H9 (cell line): Measurements from ENCODE around the gene SHC1. TPM values are rescaled to one million over a fixed set of nuclear protein-coding genes. Genes with fewer than 3 reads are reported as not detected.

ENCODE experiments used
- DNase-seq: peaks from one replicate; pipeline ENCODE4 v3.0.0-alpha.2; 2017
- H2AFZ ChIP-seq: one replicate; pipeline ENCODE4 v1.6.1; 2013; ENCODE audit warnings: mild to moderate bottlenecking, low read length, control low read depth, moderate library complexity
- H2AK5ac ChIP-seq: 2 replicates; pipeline ENCODE4 v1.6.1; 2013; ENCODE audit warnings: low read length, control low read depth, mixed read lengths; ENCODE audit not compliant: insufficient read length
- H2BK120ac ChIP-seq: one replicate; pipeline ENCODE4 v1.6.1; 2013; ENCODE audit warnings: low read depth, mild to moderate bottlenecking, low read length, control low read depth, inconsistent platforms; ENCODE audit not compliant: poor library complexity, severe bottlenecking
- H2BK12ac ChIP-seq: 2 replicates; pipeline ENCODE4 v1.6.1; 2013; ENCODE audit warnings: low read length, control low read depth, mixed read lengths, low read depth; ENCODE audit not compliant: insufficient read length
- H2BK15ac ChIP-seq: 2 replicates; pipeline ENCODE4 v1.6.1; 2013; ENCODE audit warnings: low read depth, low read length, control low read depth
- H2BK20ac ChIP-seq: one replicate; pipeline ENCODE4 v1.6.1; 2013; ENCODE audit warnings: low read depth, mild to moderate bottlenecking, low read length, control low read depth, inconsistent platforms; ENCODE audit not compliant: poor library complexity, severe bottlenecking
- H2BK5ac ChIP-seq: 2 replicates; pipeline ENCODE4 v1.6.1; 2013; ENCODE audit warnings: low read length, control low read depth, mixed read lengths; ENCODE audit not compliant: insufficient read length
- H3K14ac ChIP-seq: 2 replicates; pipeline ENCODE4 v1.6.1; 2013; ENCODE audit warnings: low read length, control low read depth; ENCODE audit not compliant: insufficient read depth
- H3K18ac ChIP-seq: 2 replicates; pipeline ENCODE4 v1.6.1; 2013; ENCODE audit warnings: low read depth, mild to moderate bottlenecking, mixed read lengths, low read length, control low read depth; ENCODE audit not compliant: insufficient read length
- H3K23ac ChIP-seq: 2 replicates; pipeline ENCODE4 v1.6.1; 2013; ENCODE audit warnings: low read length, control low read depth, mixed read lengths, low read depth; ENCODE audit not compliant: insufficient read length
- H3K23me2 ChIP-seq: 2 replicates; pipeline ENCODE4 v1.6.1; 2013; ENCODE audit warnings: low read depth, mild to moderate bottlenecking, mixed read lengths, low read length, control low read depth; ENCODE audit not compliant: insufficient read length, poor library complexity, severe bottlenecking
- H3K27ac ChIP-seq: 2 replicates; pipeline ENCODE4 v1.5.1; 2013; ENCODE audit warnings: low read length, control low read depth, mixed read lengths, low read depth; ENCODE audit not compliant: insufficient read length
- H3K27me3 ChIP-seq: 2 replicates; pipeline ENCODE4 v1.6.1; 2013; ENCODE audit warnings: low read length, control low read depth, inconsistent platforms; ENCODE audit not compliant: insufficient read depth
- H3K4ac ChIP-seq: 2 replicates; pipeline ENCODE4 v1.6.1; 2013; ENCODE audit warnings: low read depth, mild to moderate bottlenecking, control low read depth, inconsistent platforms, low read length, moderate library complexity
- H3K4me1 ChIP-seq: 2 replicates; pipeline ENCODE4 v1.6.1; 2013; ENCODE audit warnings: low read length, control low read depth, inconsistent platforms; ENCODE audit not compliant: insufficient read depth
- H3K4me2 ChIP-seq: 2 replicates; pipeline ENCODE4 v1.6.1; 2013; ENCODE audit warnings: low read length, control low read depth, mixed read lengths; ENCODE audit not compliant: insufficient read length, insufficient read depth
- H3K56ac ChIP-seq: 2 replicates; pipeline ENCODE4 v1.6.1; 2013; ENCODE audit warnings: low read depth, mild to moderate bottlenecking, mixed read lengths, low read length, control low read depth; ENCODE audit not compliant: insufficient read length
- H3K79me1 ChIP-seq: 2 replicates; pipeline ENCODE4 v1.6.1; 2013; ENCODE audit warnings: low read depth, mild to moderate bottlenecking, moderate library complexity, low read length, control low read depth, inconsistent platforms; ENCODE audit not compliant: insufficient read depth, poor library complexity, severe bottlenecking
- H3K79me2 ChIP-seq: 2 replicates; pipeline ENCODE4 v1.6.1; 2013; ENCODE audit warnings: low read length, control low read depth, inconsistent platforms; ENCODE audit not compliant: insufficient read depth
- H3K9ac ChIP-seq: 2 replicates; pipeline ENCODE4 v1.6.1; 2013; ENCODE audit warnings: low read length, control low read depth, mixed read lengths; ENCODE audit not compliant: insufficient read length; ENCODE audit errors: extremely low read depth
- H3K9me3 ChIP-seq: one replicate; pipeline ENCODE4 v1.6.1; 2013; ENCODE audit warnings: low read depth, low read length, inconsistent platforms; ENCODE audit not compliant: control insufficient read depth
- H3T11ph ChIP-seq: one replicate; pipeline ENCODE4 v1.6.1; 2013; ENCODE audit warnings: mild to moderate bottlenecking, low read length, control low read depth, inconsistent platforms
- H4K20me1 ChIP-seq: one replicate; pipeline ENCODE4 v1.6.1; 2013; ENCODE audit not compliant: control insufficient read depth, insufficient read length, insufficient read depth
- H4K5ac ChIP-seq: 2 replicates; pipeline ENCODE4 v1.6.1; 2013; ENCODE audit warnings: low read depth, mild to moderate bottlenecking, mixed read lengths, low read length, control low read depth; ENCODE audit not compliant: insufficient read length
- H4K8ac ChIP-seq: replicated peaks from 2 replicates; pipeline ENCODE4 v1.6.1; 2013; ENCODE audit warnings: low read length, control low read depth, mixed read lengths, low read depth; ENCODE audit not compliant: insufficient read length
- H4K91ac ChIP-seq: 2 replicates; pipeline ENCODE4 v1.6.1; 2013; ENCODE audit warnings: low read depth, mild to moderate bottlenecking, moderate library complexity, mixed read lengths, low read length, control low read depth; ENCODE audit not compliant: insufficient read length
- H3K27ac Mint-ChIP-seq, 3 experiments: 2 replicates in 2 of 3; 3 replicates in 1 of 3; pipeline ENCODE4 v1.8.0; 2020 to 2021; ENCODE audit warnings: mixed read lengths in 3 of 3, mild to moderate bottlenecking in 1 of 3, moderate library complexity in 1 of 3
- H3K27me3 Mint-ChIP-seq: 2 replicates; pipeline ENCODE4 v1.8.0; 2021; ENCODE audit warnings: low read depth, mild to moderate bottlenecking, moderate library complexity, mixed read lengths
- H3K36me3 Mint-ChIP-seq, 3 experiments: 2 replicates in 2 of 3; 3 replicates in 1 of 3; pipeline ENCODE4 v1.8.0; 2020 to 2021; ENCODE audit warnings: low read depth in 3 of 3, mixed read lengths in 3 of 3; ENCODE audit not compliant: insufficient read depth in 1 of 3
- H3K4me1 Mint-ChIP-seq, 2 experiments: 2 replicates each; pipeline ENCODE4 v1.8.0; 2020; ENCODE audit warnings: mixed read lengths in 2 of 2
- H3K4me3 Mint-ChIP-seq, 2 experiments: 2 replicates in 1 of 2; 3 replicates in 1 of 2; pipeline ENCODE4 v1.8.0; 2020 to 2021; ENCODE audit warnings: mild to moderate bottlenecking in 2 of 2, mixed read lengths in 2 of 2, moderate library complexity in 1 of 2
- H3K9me3 Mint-ChIP-seq, 2 experiments: 2 replicates in 1 of 2; 3 replicates in 1 of 2; pipeline ENCODE4 v1.8.0; 2020; ENCODE audit warnings: mild to moderate bottlenecking in 2 of 2, mixed read lengths in 2 of 2, moderate library complexity in 1 of 2
- CTCF ChIP-seq: fragments of 200-600 bp; sonication (generic); conservative IDR thresholded peaks from 3 replicates; pipeline ENCODE4 v1.8.0; 2021; ENCODE audit warnings: antibody characterized with exemption, mild to moderate bottlenecking
- WGBS: extraction: QIAGEN DNeasy Blood & Tissue Kit; methylation state at CpG from one replicate; pipeline ENCODE4 v1.1.7; 2013; ENCODE audit warnings: missing lambda C conversion rate, low lambda C conversion rate, mixed read lengths; ENCODE audit not compliant: insufficient read length; ENCODE audit errors: extremely low coverage; 5-methylcytosine and 5-hydroxymethylcytosine counted together
- total RNA-seq: library from RNA; stranded (reverse); gene quantifications from 2 replicates; pipeline ENCODE4 v1.2.1, GENCODE V29; 2021

The SHC1 gene
- total RNA-seq, 1 experiment from 2014 or later: 168 TPM

DNA sequence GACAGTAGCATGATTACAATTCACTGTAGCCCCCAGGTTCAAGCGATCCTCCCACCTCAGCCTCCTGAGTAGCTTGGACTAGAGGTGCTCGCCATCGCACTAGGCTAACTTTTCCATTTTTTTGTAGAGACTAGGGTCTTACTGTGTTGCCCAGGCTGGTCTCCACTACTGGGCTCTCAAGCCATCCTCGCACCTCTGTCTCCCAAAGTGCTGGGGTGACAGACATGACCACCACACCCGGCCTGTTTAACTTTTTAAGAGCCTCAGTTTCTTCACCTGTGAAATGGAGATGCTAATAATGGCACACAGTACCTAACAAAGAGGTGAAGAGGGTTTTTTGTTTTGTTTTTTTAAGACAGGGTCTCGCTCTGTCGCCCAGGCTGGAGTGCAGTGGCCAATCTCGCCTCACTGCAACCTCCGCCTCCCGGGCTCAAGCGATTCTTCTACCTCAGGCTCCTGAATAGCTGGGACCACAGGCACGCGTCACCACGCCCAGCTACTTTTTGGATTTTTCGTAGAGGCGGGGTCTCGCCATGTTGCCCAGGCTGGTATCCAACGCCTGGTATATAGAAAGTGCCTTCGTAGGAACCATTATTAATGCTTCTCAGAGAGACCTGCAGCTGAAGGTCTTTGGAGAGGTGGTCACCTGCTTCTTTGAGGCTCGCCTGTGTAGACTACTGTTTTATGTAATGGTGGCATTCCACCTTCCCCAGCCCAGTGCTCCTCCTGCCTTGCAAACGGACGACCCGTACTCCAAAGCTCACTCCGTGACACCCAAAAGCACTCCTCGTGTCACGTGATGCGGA, 34.6 kb downstream of the SHC1 start:
- H2AK5ac ChIP-seq: no peak overlapping the region
- H2AFZ ChIP-seq: no peak overlapping the region
- H3K14ac ChIP-seq: peak overlapping the region; percentile 99
- H2BK5ac ChIP-seq: no peak overlapping the region
- H3K18ac ChIP-seq: peak overlapping the region; percentile 100
- no peak overlapping the region for H2BK15ac ChIP-seq
- Mint-ChIP-seq H3K9me3 (no peaks in the 10 kb centered on the region; a peak in 2 of 5 replicates), H3K27ac (peak overlapping the region; percentile 99 to 100 (median 99)), H3K36me3 (no peaks in the 10 kb centered on the region; a peak in 2 of 7 replicates), H3K4me3 (peak overlapping the region; percentile 81 to 93), H3K27me3 (no peaks in the 10 kb centered on the region; the same call in 1 of the 2 replicates), H3K4me1 (peaks cover 25 to 28% of the 10 kb centered on the region in 2 experiments)
- H3K79me2 ChIP-seq: no peaks in the 10 kb centered on the region
- H3K4me1 ChIP-seq: no peaks in the 10 kb centered on the region; the same call in 1 of the 2 replicates
- no peaks in the 10 kb centered on the region for H3K9me3 ChIP-seq
- no peak overlapping the region for H3K23ac ChIP-seq
- no peaks in the 10 kb centered on the region for H3K27me3 ChIP-seq
- H2BK20ac ChIP-seq: no peak overlapping the region
- H4K5ac ChIP-seq: peak overlapping the region; percentile 84
- H2BK120ac ChIP-seq: no peak overlapping the region
- WGBS: no CpG with 5 or more reads among the region's 27 CpGs
- TF ChIP-seq CTCF: no peak
- H3K4ac ChIP-seq: no peak overlapping the region
- peaks cover 11% of the 10 kb centered on the region for H3K23me2 ChIP-seq
- peak overlapping the region; percentile 93 for H3K4me2 ChIP-seq
- no peaks in the 10 kb centered on the region for H3K79me1 ChIP-seq
- H3T11ph ChIP-seq: no peak overlapping the region
- H2BK12ac ChIP-seq: no peak overlapping the region
- peak overlapping the region; percentile 96 for H3K9ac ChIP-seq
- no peak for DNase-seq
- H3K56ac ChIP-seq: no peak overlapping the region
- peak overlapping the region; percentile 74 for H3K27ac ChIP-seq
- no peak overlapping the region for H4K91ac ChIP-seq
- no peaks in the 10 kb centered on the region for H4K20me1 ChIP-seq
- H4K8ac ChIP-seq: peak overlapping the region; percentile 22
